CD4-positive, alpha-beta T cell treated with Interleukin-15 for 1 hour (primary cell): ENCODE data around the gene TNC.

Experiments
- DNase-seq: peaks from one replicate; pipeline ENCODE4 v3.0.0-alpha.2; 2020

TNC gene

GRCh38 chr9:115005322-115005721 is 112.6 kb downstream of the TNC start:
- no peak for DNase-seq

- no peak for DNase-seq
Observed at GRCh38 chr9:115004545-115004944, 113.4 kb downstream of the TNC start.

- DNase-seq = no peak
Observed at GRCh38 chr9:115002371-115003120, 115.4 kb downstream of the TNC start.

DNA sequence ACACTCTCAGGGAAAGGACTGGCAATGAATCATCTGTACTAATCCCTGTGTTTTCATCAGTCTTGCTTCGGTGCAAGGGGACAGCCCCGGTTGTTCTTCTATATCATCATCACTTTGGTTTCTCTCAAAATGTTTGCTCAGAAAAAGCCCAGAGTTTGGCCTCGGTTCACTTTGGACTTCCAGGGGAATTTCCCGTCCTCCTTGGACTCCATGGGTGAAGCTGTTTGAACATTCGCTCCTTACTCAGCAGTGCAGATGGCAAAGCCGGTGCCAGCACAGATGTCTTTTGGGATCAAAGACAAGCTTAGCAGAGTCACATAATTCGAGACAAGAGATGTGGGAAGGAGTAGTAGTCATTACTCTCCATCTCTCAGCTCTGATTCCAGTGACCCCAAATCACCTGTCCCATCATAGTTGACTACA is 117.7 kb downstream of the TNC start:
- no peak for DNase-seq

DNA sequence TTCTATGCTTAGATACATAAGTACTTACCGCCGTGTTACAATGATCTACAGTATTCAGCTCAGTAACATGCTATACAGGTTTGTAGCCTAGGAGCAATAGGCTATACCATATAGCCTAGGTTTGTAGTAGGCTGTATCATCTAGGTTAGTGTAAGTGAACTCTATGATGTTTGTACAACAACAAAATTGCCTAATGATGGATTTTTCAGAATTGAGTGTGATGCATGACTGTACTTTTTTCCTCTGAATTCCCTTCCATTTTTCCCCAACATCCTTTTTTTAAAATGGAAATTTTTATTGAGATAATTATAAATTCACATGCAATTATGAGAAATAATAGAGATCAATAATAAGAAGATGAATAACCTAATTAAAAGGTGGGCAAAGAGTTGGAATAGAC is 119.6 kb downstream of the TNC start:
- DNase-seq = no peak

- peak; percentile 51 for DNase-seq
Observed at GRCh38 chr9:114995681-114996221, 122.2 kb downstream of the TNC start.

- DNase-seq = no peak
Observed at GRCh38 chr9:114994768-114995167, 123.2 kb downstream of the TNC start.

- no peak for DNase-seq
Observed at GRCh38 chr9:114991861-114992260, 126.1 kb downstream of the TNC start.

- no peak for DNase-seq
Observed at GRCh38 chr9:114990901-114991300, 127.1 kb downstream of the TNC start.

DNA sequence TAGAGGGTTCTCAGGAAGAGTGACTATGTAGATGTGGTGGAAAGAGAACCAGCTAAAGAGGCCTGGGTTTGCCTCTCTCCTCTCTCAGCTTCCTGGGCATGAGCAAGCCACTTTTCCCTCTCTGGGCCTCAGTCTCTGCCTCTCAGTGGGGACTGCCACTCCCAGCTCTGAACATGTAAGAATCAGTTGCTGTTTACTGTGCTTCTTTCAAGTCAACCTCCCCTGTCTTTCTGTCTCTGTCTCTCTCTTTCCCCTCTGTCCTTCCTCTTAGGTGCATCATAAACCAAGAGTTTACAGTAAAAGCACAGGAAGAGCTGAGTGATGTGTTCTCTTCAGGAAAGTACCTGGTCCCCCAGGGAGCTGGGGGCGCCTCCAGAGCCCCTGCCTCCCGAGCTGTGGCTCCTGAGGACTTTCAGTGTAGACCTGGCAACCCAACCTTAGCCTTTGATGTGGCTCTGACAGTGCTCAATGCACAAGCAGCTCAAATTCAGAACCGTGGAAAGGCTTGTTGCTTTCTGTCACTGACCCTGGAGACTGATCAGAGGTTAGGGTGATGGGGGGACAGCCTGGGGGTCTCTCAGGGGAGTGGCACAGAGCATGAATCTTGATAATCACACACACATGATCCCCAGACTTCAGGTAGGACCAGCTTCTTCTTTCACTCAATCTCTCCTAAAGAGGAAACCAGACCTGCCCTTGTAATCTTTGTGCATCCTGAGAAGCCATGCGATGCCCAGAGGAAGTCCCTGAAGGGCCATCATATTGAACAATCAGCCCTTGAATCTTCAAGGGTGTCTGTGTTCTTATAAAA is 128.2 kb downstream of the TNC start:
- DNase-seq = peak; percentile 20

GRCh38 chr9:114988962-114989599 is 128.9 kb downstream of the TNC start:
- peak; percentile 67 for DNase-seq

DNA sequence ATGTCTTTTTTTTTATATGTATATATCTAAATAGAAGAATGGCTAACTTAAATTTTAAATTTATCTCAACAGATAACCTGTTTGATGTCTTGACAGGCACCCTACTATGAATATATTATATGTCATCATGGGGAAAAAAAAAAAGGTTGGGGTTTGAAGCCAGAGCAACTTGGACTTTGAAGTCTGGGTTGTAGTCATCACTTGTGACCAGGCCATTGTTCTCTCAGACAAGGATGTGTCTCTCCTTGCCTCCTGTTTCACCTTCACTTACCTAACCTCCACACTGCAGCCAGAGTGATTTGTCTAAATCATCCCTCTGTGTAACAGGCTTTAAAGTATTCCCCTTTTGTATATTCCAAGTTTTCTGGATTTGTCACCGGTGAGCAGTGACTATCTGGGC is 130.8 kb downstream of the TNC start:
- DNase-seq = no peak

GRCh38 chr9:114985959-114986501 is 131.9 kb downstream of the TNC start:
- DNase-seq = no peak

DNA sequence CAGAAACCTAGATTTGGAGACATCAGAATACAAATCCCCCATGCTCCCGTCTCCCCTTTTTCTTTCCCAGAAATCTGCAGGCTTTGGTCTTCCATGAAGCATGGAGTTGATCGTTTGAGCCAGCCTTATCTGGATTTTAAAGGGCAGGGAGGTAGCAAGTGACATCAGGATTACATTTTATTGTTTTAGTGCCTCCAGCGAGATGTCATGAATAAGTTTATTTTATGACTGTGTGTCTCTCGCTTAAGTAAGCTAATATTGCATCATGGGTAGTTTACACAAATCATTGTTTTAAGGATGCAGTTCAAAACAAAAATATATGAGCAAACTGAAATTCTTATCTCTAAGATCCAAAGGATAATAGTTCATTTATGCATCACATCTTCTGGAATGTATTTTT is 136.9 kb downstream of the TNC start:
- no peak for DNase-seq

DNA sequence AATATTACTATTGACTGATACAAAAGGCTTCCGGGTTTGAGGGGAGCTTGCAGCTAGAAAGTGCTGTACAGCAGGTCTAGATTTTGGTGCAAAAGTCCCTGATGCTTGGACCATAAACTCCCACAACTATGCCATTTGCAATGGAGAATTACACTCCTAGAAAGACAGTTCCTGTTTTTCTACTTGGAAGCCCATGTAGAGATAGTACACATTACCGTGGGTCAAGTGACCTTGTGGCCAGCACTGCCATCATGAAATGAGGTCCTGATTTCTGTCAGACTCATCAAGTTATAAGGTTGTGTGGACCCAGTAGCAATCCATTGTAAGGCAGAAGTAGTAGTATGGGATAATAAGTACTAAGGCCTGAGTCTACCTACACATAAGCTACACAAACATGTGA is 144.7 kb downstream of the TNC start:
- no peak for DNase-seq

DNA sequence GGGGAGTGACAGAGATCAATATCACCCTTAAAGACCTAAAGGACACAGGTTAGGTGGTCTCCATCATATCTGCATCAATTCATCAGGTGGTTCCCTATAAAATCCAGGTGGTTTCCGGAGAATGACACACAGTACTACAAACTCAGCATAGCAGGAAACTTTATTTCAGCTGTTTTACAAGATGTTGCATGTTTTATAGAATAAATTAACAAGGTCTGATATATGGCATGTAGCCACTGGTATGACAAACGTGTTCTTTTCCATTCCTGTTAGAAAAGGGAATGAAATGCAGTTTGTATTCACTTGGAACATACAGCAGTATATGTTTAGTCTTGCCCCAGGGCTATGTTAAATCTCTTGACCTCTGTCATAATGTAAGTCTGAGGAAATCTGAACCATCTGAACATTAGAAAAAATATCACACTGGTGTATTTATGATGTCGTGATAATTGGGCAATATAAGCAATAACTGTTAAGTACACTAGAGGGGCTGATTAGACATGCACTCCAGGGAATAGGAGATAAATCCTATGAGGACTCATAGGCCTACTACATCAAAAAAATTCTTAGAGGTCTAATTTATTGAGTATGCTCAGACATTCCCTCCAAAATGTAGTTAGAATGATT is 145.3 kb downstream of the TNC start:
- DNase-seq = no peak
